K562 (cell line): Measurements from ENCODE around the gene AMDHD2. TPM values are rescaled to one million over a fixed set of nuclear protein-coding genes. Genes with fewer than 3 reads are reported as not detected.

ENCODE experiments used
- ADNP ChIP-seq: fragments of 200-800 bp; sonication (Bioruptor generic); IDR thresholded peaks from 2 replicates; pipeline ENCODE4 v1.6.1; 2016; ENCODE audit warnings: missing genetic modification characterization, missing compliant biosample characterization
- CHD2 ChIP-seq: IDR thresholded peaks from 2 replicates; pipeline ENCODE4 v1.6.1; 2011; ENCODE audit warnings: low read depth, low read length
- CREM ChIP-seq: IDR thresholded peaks from 2 replicates; pipeline ENCODE4 v1.6.1; 2014; ENCODE audit warnings: antibody characterized with exemption, low read depth
- GABPB1 ChIP-seq: sonication (generic); formaldehyde crosslinking; IDR thresholded peaks from 2 replicates; pipeline ENCODE4 v1.8.0; 2022; ENCODE audit warnings: mild to moderate bottlenecking, missing genetic modification reagents
- LEF1 ChIP-seq: fragments of 450-650 bp; IDR thresholded peaks from 2 replicates; pipeline ENCODE4 v1.6.1; 2016; ENCODE audit warnings: mild to moderate bottlenecking
- PKNOX1 ChIP-seq: fragments of 450-650 bp; IDR thresholded peaks from 2 replicates; pipeline ENCODE4 v1.6.1; 2016
- POLR2AphosphoS5 ChIP-seq: IDR thresholded peaks from 2 replicates; pipeline ENCODE4 v1.6.1; 2011; ENCODE audit warnings: mild to moderate bottlenecking, low read depth, low read length, moderate library complexity; ENCODE audit not compliant: control insufficient read depth, insufficient read depth
- RBM17 ChIP-seq: fragments of 200-400 bp; formaldehyde crosslinking; IDR thresholded peaks from 2 replicates; pipeline ENCODE4 v1.6.1; 2017; ENCODE audit warnings: low read depth, mild to moderate bottlenecking, low read length, borderline replicate concordance
- TFAM ChIP-seq: fragments of 250-450 bp; sonication (Bioruptor Pico); conservative IDR thresholded peaks from 2 replicates; pipeline ENCODE4 v1.5.0; 2021; ENCODE audit warnings: mild to moderate bottlenecking, moderate library complexity
- TFE3 ChIP-seq: fragments of 450-650 bp; formaldehyde crosslinking; IDR thresholded peaks from 2 replicates; pipeline ENCODE4 v1.4.0; 2020; ENCODE audit warnings: mild to moderate bottlenecking, mixed read lengths
- ZBTB5 ChIP-seq: fragments of 450-650 bp; IDR thresholded peaks from 2 replicates; pipeline ENCODE4 v1.6.1; 2017; ENCODE audit warnings: antibody characterized with exemption
- ZNF23 ChIP-seq: fragments of 250-450 bp; sonication (Bioruptor Pico); IDR thresholded peaks from 2 replicates; pipeline ENCODE4 v1.4.0; 2020; ENCODE audit warnings: mild to moderate bottlenecking
- ZNF696 ChIP-seq: fragments of 250-450 bp; sonication (Bioruptor Pico); conservative IDR thresholded peaks from 2 replicates; pipeline ENCODE4 v1.4.0; 2020; ENCODE audit warnings: mild to moderate bottlenecking, moderate library complexity
- polyA plus RNA-seq, 8 experiments: library from polyadenylated mRNA; depleted of rRNA in 4 of 8; stranded (reverse) in 5 of 8; unstranded in 3 of 8; fragments of >200 nt; fragmentation: Nextera tagmentation in 2 of 8; fragmentation: Illumina TruSeq in 1 of 8; extraction: Ambion mirVana in 2 of 8; extraction: Trizol in 1 of 8; gene quantifications; 2 replicates each; pipeline versions ENCODE4 v1.2.1 to v1.2.3, GENCODE V29; 2011 to 2014; ENCODE audit warnings: inconsistent platforms in 1 of 8, missing spikeins in 1 of 8
- total RNA-seq, 7 experiments: library from RNA; depleted of rRNA in 6 of 7; stranded (reverse); fragments of >200 nt in 6 of 7; fragmentation: Illumina TruSeq in 2 of 7; extraction: Trizol in 2 of 7; gene quantifications; 2 replicates each; pipeline versions ENCODE4 v1.2.1 to v1.2.3, GENCODE V29; 2011 to 2021; ENCODE audit warnings: low replicate concordance in 1 of 7
- TF ChIP-seq, protein P1 (sequence below): fragments of 250-450 bp; sonication (Bioruptor Pico); IDR thresholded peaks from 2 replicates; pipeline ENCODE4 v1.8.0; 2021; ENCODE audit warnings: moderate library complexity, mild to moderate bottlenecking, inconsistent platforms
- TF ChIP-seq, protein P2 (sequence below): fragments of 450-650 bp; formaldehyde crosslinking; IDR thresholded peaks from 2 replicates; pipeline ENCODE4 v1.4.0; 2020; ENCODE audit warnings: mild to moderate bottlenecking

Gene AMDHD2
- total and polyA plus RNA-seq, 9 of the 15 experiments (the other 6 are each of a cell fraction or from before 2014, with no cell fraction given), result 0.38 to 56.9 (median 18.3) TPM; not detected in 1

- TF ChIP-seq, protein P1, sequence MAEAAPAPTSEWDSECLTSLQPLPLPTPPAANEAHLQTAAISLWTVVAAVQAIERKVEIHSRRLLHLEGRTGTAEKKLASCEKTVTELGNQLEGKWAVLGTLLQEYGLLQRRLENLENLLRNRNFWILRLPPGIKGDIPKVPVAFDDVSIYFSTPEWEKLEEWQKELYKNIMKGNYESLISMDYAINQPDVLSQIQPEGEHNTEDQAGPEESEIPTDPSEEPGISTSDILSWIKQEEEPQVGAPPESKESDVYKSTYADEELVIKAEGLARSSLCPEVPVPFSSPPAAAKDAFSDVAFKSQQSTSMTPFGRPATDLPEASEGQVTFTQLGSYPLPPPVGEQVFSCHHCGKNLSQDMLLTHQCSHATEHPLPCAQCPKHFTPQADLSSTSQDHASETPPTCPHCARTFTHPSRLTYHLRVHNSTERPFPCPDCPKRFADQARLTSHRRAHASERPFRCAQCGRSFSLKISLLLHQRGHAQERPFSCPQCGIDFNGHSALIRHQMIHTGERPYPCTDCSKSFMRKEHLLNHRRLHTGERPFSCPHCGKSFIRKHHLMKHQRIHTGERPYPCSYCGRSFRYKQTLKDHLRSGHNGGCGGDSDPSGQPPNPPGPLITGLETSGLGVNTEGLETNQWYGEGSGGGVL (CRISPR knock-in tag), result no peak
- 0 out of 2 replicates have a peak, but pooled peaks have one; percentile 33 for TF ChIP-seq LEF1
- 0 out of 2 replicates have a peak, but pooled peaks have one; percentile 7 for TF ChIP-seq CHD2
- no peak for TF ChIP-seq ZNF23 (CRISPR knock-in tag)
- no peak for TF ChIP-seq ZNF696 (CRISPR knock-in tag)
- TF ChIP-seq GABPB1 (CRISPR knock-in tag), result peak; percentile 21; the same call in 1 of the 2 replicates
- peak; percentile 35 for TF ChIP-seq CREM
- TF ChIP-seq POLR2AphosphoS5, result 0 out of 2 replicates have a peak, but pooled peaks have one; percentile 28
- TF ChIP-seq ADNP (tag), result no peak
- TF ChIP-seq RBM17, result no peak
- TF ChIP-seq TFE3, result no peak
- no peak for TF ChIP-seq TFAM (CRISPR knock-in tag)
- TF ChIP-seq PKNOX1, result peak; percentile 51; the same call in 1 of the 2 replicates
- TF ChIP-seq ZBTB5, result no peak
- TF ChIP-seq, protein P2, sequence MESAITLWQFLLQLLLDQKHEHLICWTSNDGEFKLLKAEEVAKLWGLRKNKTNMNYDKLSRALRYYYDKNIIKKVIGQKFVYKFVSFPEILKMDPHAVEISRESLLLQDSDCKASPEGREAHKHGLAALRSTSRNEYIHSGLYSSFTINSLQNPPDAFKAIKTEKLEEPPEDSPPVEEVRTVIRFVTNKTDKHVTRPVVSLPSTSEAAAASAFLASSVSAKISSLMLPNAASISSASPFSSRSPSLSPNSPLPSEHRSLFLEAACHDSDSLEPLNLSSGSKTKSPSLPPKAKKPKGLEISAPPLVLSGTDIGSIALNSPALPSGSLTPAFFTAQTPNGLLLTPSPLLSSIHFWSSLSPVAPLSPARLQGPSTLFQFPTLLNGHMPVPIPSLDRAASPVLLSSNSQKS, result no peak
Measured at GRCh38 chr16:2520784-2521531, 787 bp downstream of the AMDHD2 start (continued).
